Measurements from ENCODE around the gene FLNB. TPM values are rescaled to one million over a fixed set of nuclear protein-coding genes. Genes with fewer than 3 reads are reported as not detected.

Gene FLNB
- total RNA-seq, 2 experiments from 2014 or later, result 26.3 to 28.4 TPM

GRCh38 chr3:57981483-57982087 lies 26.6 kb upstream of the FLNB start:
- ATAC-seq, result no peak
- no peaks in the 10 kb centered on the region for H3K27me3 Mint-ChIP-seq
- H3K9me3 Mint-ChIP-seq, result no peaks in the 10 kb centered on the region
- H3K36me3 Mint-ChIP-seq (ENCODE audit: low read depth), result no peaks in the 10 kb centered on the region
- ChIA-PET CTCF (interaction anchor here (0.8 to 1.3 kb wide), 2 partner anchors 9 to 19 kb away, joined by 3 to 4 read pairs; no protein-coding TSS in a partner anchor), POLR2A (no interaction called here)
- H3K4me3 Mint-ChIP-seq, result no peak overlapping the region
- peaks cover 18% of the 10 kb centered on the region for H3K4me1 Mint-ChIP-seq (ENCODE audit: low read depth)
- no peak overlapping the region for H3K27ac Mint-ChIP-seq
- intact Hi-C loops (cut with micrococcal nuclease), result no loop called here
- TF ChIP-seq CTCF (IDR thresholded peaks at IDR 0.05), result no peak
- DNase-seq, result no peak

GRCh38 chr3:57982561-57983243 lies 25.5 kb upstream of the FLNB start:
- Mint-ChIP-seq H3K4me3 (no peak overlapping the region), H3K36me3 (ENCODE audit: low read depth) (no peaks in the 10 kb centered on the region), H3K27me3 (no peaks in the 10 kb centered on the region), H3K9me3 (no peaks in the 10 kb centered on the region), H3K27ac (peak overlapping the region; percentile 50), H3K4me1 (ENCODE audit: low read depth) (peaks cover 18% of the 10 kb centered on the region)
- ATAC-seq (no peak), DNase-seq (no peak)
- CTCF ChIA-PET, result interaction anchor here (0.7 to 1.3 kb wide), 2 partner anchors 26 to 206 kb away, joined by 3 read pairs; partner anchors contain the start of gene FLNB
- no peak for TF ChIP-seq CTCF (IDR thresholded peaks at IDR 0.05)
- intact Hi-C loops (cut with micrococcal nuclease), result no loop called here
- POLR2A ChIA-PET, result interaction anchor here (0.6 kb wide), 1 partner anchor 20 kb away, joined by 4 read pairs; no protein-coding TSS in a partner anchor

- POLR2A ChIA-PET, result no interaction called here
- Mint-ChIP-seq H3K4me1 (ENCODE audit: low read depth) (peaks cover 18% of the 10 kb centered on the region), H3K9me3 (no peaks in the 10 kb centered on the region), H3K27me3 (no peaks in the 10 kb centered on the region), H3K27ac (peak overlapping the region; percentile 92), H3K4me3 (no peak overlapping the region), H3K36me3 (ENCODE audit: low read depth) (no peaks in the 10 kb centered on the region)
- intact Hi-C loops (cut with micrococcal nuclease), result no loop called here
- ATAC-seq, result peak; percentile 97
- no peak for TF ChIP-seq CTCF (IDR thresholded peaks at IDR 0.05)
- peak; percentile 76 for DNase-seq
- CTCF ChIA-PET, result interaction anchor here (1.3 to 2.0 kb wide), 2 partner anchors 24 to 25 kb away, joined by 3 to 6 read pairs; partner anchors contain the start of gene FLNB
These were observed 24.3 kb upstream of the FLNB start for GRCh38 chr3:57983734-57984518.

DNA sequence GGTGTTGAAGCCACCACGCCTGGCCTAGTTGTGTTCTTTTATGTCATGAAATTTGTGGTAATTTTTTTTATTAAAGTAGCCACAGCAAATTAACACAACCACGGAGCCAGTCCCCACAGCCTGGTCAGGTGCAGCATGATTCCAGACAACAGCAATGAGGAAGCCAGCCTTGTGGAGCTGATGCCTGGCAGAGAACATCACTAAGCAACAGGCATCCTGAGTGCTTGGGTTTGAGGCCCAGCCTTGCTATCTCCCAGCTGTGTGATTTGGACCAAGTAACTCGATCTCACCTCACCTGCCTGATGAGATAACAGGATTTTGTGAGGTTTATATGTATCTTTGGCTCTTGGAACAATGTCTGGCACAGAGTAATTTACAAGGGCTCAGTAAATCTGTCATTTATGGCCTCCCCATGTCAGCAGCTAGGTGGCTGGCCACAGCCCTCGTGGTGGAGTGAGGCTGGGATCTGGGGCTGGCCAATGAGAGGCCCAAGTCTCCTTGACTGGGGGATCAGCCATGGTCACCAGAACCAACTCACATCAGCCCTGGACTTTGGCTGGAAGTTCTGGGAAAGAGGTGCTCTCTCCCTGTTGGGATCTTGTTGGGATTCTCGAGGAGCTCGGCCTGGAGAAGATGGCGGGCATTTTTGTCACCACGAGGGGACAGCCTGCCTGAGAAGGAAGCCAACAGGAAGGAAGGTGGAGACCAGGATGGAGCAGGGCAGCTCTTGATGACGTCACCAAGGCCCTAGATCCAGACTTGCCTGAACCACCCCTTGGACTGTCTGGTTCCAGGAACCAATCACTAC lies 22.8 kb upstream of the FLNB start:
- no peak overlapping the region for H3K27ac Mint-ChIP-seq
- TF ChIP-seq CTCF (IDR thresholded peaks at IDR 0.05), result no peak

More for the DNA sequence above, 22.8 kb upstream of the FLNB start:
- ChIA-PET CTCF (interaction anchor here (2.0 kb wide), 1 partner anchor 22 kb away, joined by 6 read pairs; no protein-coding TSS in a partner anchor), POLR2A (interaction anchor here (0.6 kb wide), 1 partner anchor 33 kb away, joined by 3 read pairs; no protein-coding TSS in a partner anchor)
- no peak overlapping the region for H3K4me3 Mint-ChIP-seq
- no peaks in the 10 kb centered on the region for H3K27me3 Mint-ChIP-seq
- DNase-seq, result no peak
- ATAC-seq, result no peak
- peaks cover 18% of the 10 kb centered on the region for H3K4me1 Mint-ChIP-seq (ENCODE audit: low read depth)
- H3K36me3 Mint-ChIP-seq (ENCODE audit: low read depth), result no peaks in the 10 kb centered on the region
- intact Hi-C loops (cut with micrococcal nuclease), result no loop called here
- H3K9me3 Mint-ChIP-seq, result no peaks in the 10 kb centered on the region
